Suppressor macrophage treated with lipopolysaccharide for 4 hours (primary cell): ENCODE data around the gene FH.
A peak's percentile ranks its signal among the peaks of the same experiment; 100 is the strongest.

Experiments used
- DNase-seq: peaks from one replicate; pipeline ENCODE4 v3.0.0-alpha.2; 2020

The FH gene

GRCh38 chr1:241520080-241520465, 518 bp upstream of the FH start:
- no peak for DNase-seq

- peak; percentile 42 for DNase-seq
Observed at GRCh38 chr1:241518476-241519307, 863 bp downstream of the FH start.

- no peak for DNase-seq
Observed at GRCh38 chr1:241513378-241513777, 6.2 kb downstream of the FH start.

GRCh38 chr1:241507189-241507863, 12.2 kb downstream of the FH start:
- peak; percentile 54 for DNase-seq

- peak; percentile 27 for DNase-seq
Observed at GRCh38 chr1:241503444-241503843, 16.1 kb downstream of the FH start.

GRCh38 chr1:241499910-241500309, 19.6 kb downstream of the FH start:
- peak; percentile 32 for DNase-seq

- no peak for DNase-seq
Observed at GRCh38 chr1:241495741-241496140, 23.8 kb downstream of the FH start.

- no peak for DNase-seq
Observed at GRCh38 chr1:241488739-241489138, 30.8 kb downstream of the FH start.

GRCh38 chr1:241485554-241485992, 34.0 kb downstream of the FH start:
- DNase-seq: no peak

GRCh38 chr1:241485145-241485544, 34.4 kb downstream of the FH start:
- DNase-seq: no peak

GRCh38 chr1:241482761-241483250, 36.7 kb downstream of the FH start:
- DNase-seq: peak; percentile 46

GRCh38 chr1:241479294-241479693, 40.3 kb downstream of the FH start:
- DNase-seq: no peak

GRCh38 chr1:241475671-241476070, 43.9 kb downstream of the FH start:
- DNase-seq: peak; percentile 56

GRCh38 chr1:241473026-241473425, 46.5 kb downstream of the FH start:
- no peak for DNase-seq

- no peak for DNase-seq
Observed at GRCh38 chr1:241470908-241471590, 48.5 kb downstream of the FH start.

GRCh38 chr1:241470361-241470760, 49.2 kb downstream of the FH start:
- DNase-seq: no peak

- no peak for DNase-seq
Observed at GRCh38 chr1:241465673-241466072, 53.9 kb downstream of the FH start.

GRCh38 chr1:241464985-241465384, 54.6 kb downstream of the FH start:
- no peak for DNase-seq

GRCh38 chr1:241462391-241462790, 57.2 kb downstream of the FH start:
- no peak for DNase-seq

- no peak for DNase-seq
Observed at GRCh38 chr1:241460098-241460873, 59.3 kb downstream of the FH start.

GRCh38 chr1:241459186-241459802, 60.3 kb downstream of the FH start:
- no peak for DNase-seq

- DNase-seq: no peak
Observed at GRCh38 chr1:241457421-241457820, 62.1 kb downstream of the FH start.
